Sigmoid colon (tissue), 7 donors: Measurements from ENCODE around the gene SGSM1. TPM values are rescaled to one million over a fixed set of nuclear protein-coding genes. Genes with fewer than 3 reads are reported as not detected.

Experiments
- DNase-seq: peaks from one replicate; pipeline ENCODE4 v3.0.0-alpha.2; 2019
- H3K27ac ChIP-seq, 4 donors: fragments of 200-600 bp; sonication (generic); one replicate each; pipeline ENCODE4 v1.5.1; 2016 to 2019; ENCODE audit warnings: mild to moderate bottlenecking in 1 of 4
- H3K27me3 ChIP-seq, 3 donors: fragments of 200-600 bp; sonication (generic); one replicate each; pipeline ENCODE4 v1.5.1; 2019; ENCODE audit warnings: mild to moderate bottlenecking in 1 of 3
- H3K36me3 ChIP-seq, 4 donors: fragments of 200-600 bp; sonication (generic); one replicate each; pipeline ENCODE4 v1.5.1; 2016 to 2019
- H3K4me1 ChIP-seq, 4 donors: fragments of 200-600 bp; sonication (generic); one replicate each; pipeline ENCODE4 v1.5.1; 2017 to 2019
- H3K4me3 ChIP-seq, 4 donors: fragments of 200-600 bp; sonication (generic); one replicate each; pipeline ENCODE4 v1.5.1; 2017 to 2019; ENCODE audit warnings: mild to moderate bottlenecking in 2 of 4, moderate library complexity in 1 of 4
- H3K9me3 ChIP-seq, 4 donors: fragments of 200-600 bp in 3 of 4; sonication (generic) in 3 of 4; one replicate each; pipeline versions ENCODE4 v1.5.1 to v1.6.1; 2013 to 2019
- EP300 ChIP-seq, 4 donors: sonication (generic); formaldehyde crosslinking; IDR thresholded peaks; one replicate each; pipeline ENCODE4 v1.6.1; 2017; ENCODE audit warnings: antibody characterized with exemption in 4 of 4
- POLR2A ChIP-seq, 2 donors: fragments of 450-650 bp; IDR thresholded peaks; one replicate each; pipeline ENCODE4 v1.6.1; 2016; ENCODE audit warnings: antibody characterized with exemption in 2 of 2, mild to moderate bottlenecking in 2 of 2, moderate library complexity in 2 of 2
- POLR2AphosphoS5 ChIP-seq, 4 donors: sonication (generic); formaldehyde crosslinking; IDR thresholded peaks; one replicate each; pipeline ENCODE4 v1.6.1; 2017; ENCODE audit warnings: antibody characterized with exemption in 4 of 4
- WGBS, 2 donors: extraction: QIAGEN DNeasy Blood & Tissue Kit; methylation state at CpG; one replicate each; pipeline ENCODE4 v1.1.7; 2013; 5-methylcytosine and 5-hydroxymethylcytosine counted together
- intact Hi-C: fragments of 100-400 bp; cut with DNase I; formaldehyde crosslinking; loops from one replicate; pipeline ENCODE4 v1.15.1; 2023
- polyA plus RNA-seq, 3 donors: library from polyadenylated mRNA; stranded (reverse); fragments of 200-250 nt; gene quantifications; one replicate each; pipeline ENCODE4 v1.2.3, GENCODE V29; 2013
- total RNA-seq, 4 donors: library from RNA; depleted of rRNA; stranded (reverse); fragments of >200 nt; gene quantifications; one replicate each; pipeline ENCODE4 v1.1.0, GENCODE V29; 2016
- TF ChIP-seq, protein P1 (sequence below), 4 experiments: fragments of 450-650 bp in 3 of 4; fragments of 200-600 bp in 1 of 4; IDR thresholded peaks; one replicate each; pipeline ENCODE4 v1.5.1; 2016 to 2019; ENCODE audit warnings: antibody characterized with exemption in 4 of 4, mild to moderate bottlenecking in 3 of 4, moderate library complexity in 2 of 4
- donor health status: healthy with polysubstance abuse.
- donor health status: Bipolar disorder and iron deficiency.
- donor health status: healthy.

SGSM1 gene
- total and polyA plus RNA-seq, 7 donors = 0.46 to 3.6 (median 2.3) TPM

DNA sequence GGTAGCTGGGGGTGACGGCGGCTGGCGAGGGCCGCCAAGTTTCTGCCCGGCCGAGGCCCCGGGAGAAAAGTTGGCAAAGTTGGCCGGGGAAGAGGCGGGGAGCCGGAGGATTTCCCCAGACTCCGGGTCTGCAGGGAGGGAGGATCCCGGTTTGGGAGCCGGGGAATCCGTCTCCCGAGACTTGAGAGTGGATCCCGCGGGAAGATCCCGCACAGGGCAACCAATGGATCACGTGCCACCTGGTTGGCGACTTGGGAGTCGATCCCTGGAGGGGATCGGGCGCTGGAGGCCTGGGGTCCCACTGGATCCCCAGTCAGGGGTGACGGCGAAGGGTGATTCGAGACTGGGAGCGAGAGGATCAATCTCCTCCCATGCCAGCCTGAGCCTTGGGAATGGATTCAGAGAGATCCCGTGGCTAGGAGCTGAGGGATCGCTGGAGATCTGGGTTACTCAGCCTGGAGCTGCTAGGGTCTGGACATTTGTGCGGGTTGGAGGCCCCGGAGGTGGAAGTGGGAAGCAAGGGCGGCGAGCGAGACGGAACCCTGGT, 146.9 kb downstream of the SGSM1 start:
- TF ChIP-seq POLR2AphosphoS5 (IDR thresholded peaks at IDR 0.05) (peak in 2 of 4 donors; percentile 35 to 52), POLR2A (IDR thresholded peaks at IDR 0.05) (no peak)
- peak overlapping the region; percentile 59 to 79 (median 76) for H3K4me3 ChIP-seq
- no peaks in the 10 kb centered on the region for H3K36me3 ChIP-seq
- intact Hi-C loops = loop anchor here (1.0 to 2.0 kb wide), 2 partner anchors 58 to 95 kb away; no protein-coding TSS in a partner anchor
- H3K27ac ChIP-seq = peak overlapping the region; percentile 68 to 77 (median 71)
- no peaks in the 10 kb centered on the region for H3K9me3 ChIP-seq
- peak; percentile 78 for DNase-seq
- peaks cover 0 to 10% (median 0%) of the 10 kb centered on the region in 3 donors for H3K27me3 ChIP-seq
- 0 to 2% methylated on average over 35 of the region's 35 CpGs for WGBS, 2 donors
- H3K4me1 ChIP-seq = peaks cover 0 to 17% (median 9%) of the 10 kb centered on the region in 4 donors

DNA sequence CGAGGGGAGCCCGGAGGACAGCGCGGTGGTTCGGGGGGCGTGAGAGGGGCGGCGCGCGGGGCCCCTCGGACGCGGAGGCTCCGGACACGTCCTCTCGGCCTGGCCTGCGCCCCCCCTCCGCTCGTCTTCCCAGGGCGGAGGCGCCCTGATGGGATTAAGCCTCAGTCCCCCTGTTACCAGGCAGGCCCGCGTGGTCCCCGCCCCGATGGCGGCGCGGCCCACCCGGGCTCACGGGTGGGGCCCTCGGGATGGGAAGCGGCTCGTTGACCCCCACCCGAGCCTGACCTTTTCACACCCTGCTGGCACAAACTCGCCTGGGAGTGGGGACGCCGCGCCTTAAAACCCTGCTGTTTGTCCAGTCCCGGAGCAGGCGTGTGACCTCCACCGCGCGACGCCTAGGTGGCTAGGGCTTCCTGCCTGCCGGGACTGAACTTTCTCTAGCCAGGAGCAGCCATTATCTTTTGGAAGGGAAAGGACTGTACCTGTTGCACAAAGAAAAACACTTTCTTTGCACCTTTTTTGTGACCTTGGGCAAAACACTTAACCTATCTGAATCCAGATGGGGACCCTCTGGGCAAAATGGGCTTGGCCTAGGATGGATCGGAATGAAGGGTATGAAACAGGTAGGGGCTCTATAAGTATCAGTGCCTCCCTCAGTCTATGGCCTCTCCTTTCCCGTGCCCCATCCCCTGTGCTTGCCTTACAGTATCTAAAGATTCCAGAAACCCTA, 147.5 kb downstream of the SGSM1 start:
- Histone ChIP-seq H3K9me3 (no peaks in the 10 kb centered on the region), H3K4me3 (peak overlapping the region; percentile 59 to 79 (median 76)), H3K27me3 (peaks cover 0 to 10% (median 0%) of the 10 kb centered on the region in 3 donors), H3K4me1 (peaks cover 0 to 17% (median 9%) of the 10 kb centered on the region in 4 donors), H3K27ac (peak overlapping the region; percentile 68 to 77 (median 71)), H3K36me3 (no peaks in the 10 kb centered on the region)
- TF ChIP-seq POLR2A (IDR thresholded peaks at IDR 0.05) (no peak), EP300 (IDR thresholded peaks at IDR 0.05) (no peak), POLR2AphosphoS5 (IDR thresholded peaks at IDR 0.05) (no peak)
- TF ChIP-seq, protein P1, sequence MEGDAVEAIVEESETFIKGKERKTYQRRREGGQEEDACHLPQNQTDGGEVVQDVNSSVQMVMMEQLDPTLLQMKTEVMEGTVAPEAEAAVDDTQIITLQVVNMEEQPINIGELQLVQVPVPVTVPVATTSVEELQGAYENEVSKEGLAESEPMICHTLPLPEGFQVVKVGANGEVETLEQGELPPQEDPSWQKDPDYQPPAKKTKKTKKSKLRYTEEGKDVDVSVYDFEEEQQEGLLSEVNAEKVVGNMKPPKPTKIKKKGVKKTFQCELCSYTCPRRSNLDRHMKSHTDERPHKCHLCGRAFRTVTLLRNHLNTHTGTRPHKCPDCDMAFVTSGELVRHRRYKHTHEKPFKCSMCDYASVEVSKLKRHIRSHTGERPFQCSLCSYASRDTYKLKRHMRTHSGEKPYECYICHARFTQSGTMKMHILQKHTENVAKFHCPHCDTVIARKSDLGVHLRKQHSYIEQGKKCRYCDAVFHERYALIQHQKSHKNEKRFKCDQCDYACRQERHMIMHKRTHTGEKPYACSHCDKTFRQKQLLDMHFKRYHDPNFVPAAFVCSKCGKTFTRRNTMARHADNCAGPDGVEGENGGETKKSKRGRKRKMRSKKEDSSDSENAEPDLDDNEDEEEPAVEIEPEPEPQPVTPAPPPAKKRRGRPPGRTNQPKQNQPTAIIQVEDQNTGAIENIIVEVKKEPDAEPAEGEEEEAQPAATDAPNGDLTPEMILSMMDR (IDR thresholded peaks at IDR 0.05) = no peak
- peak; percentile 69 for DNase-seq
- intact Hi-C loops = loop anchor here (2.0 kb wide), 1 partner anchor 59 kb away; no protein-coding TSS in a partner anchor
- 3 to 11% methylated on average over 47 of the region's 47 CpGs for WGBS, 2 donors

DNA sequence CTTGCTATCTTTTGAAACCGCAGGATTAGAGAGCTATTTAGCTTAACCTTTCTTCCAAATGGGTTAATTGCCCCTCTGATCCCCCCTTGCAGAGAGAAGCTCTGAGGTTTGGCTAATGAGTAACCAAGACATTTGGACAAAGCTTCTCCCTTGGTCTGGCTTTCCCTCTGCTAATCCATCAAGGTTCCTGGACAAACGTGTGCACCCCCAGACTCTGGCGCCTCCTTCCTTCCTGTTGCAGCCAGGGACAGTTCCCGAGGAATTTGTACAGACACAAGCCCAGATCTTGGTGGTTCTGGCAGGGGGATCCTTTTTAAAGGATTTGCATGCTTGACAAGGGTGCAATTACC, 148.1 kb downstream of the SGSM1 start:
- peaks cover 0 to 9% (median 0%) of the 10 kb centered on the region in 3 donors for H3K27me3 ChIP-seq
- DNase-seq = no peak
- TF ChIP-seq, protein P1 (IDR thresholded peaks at IDR 0.05) = no peak
- TF ChIP-seq EP300 (IDR thresholded peaks at IDR 0.05) (no peak), POLR2AphosphoS5 (IDR thresholded peaks at IDR 0.05) (no peak), POLR2A (IDR thresholded peaks at IDR 0.05) (no peak)
- H3K4me3 ChIP-seq = peak overlapping the region in 1 of 4 donors; percentile 76
- no peaks in the 10 kb centered on the region for H3K36me3 ChIP-seq
- peak overlapping the region in 3 of 4 donors; percentile 69 to 77 (median 73) for H3K27ac ChIP-seq
- H3K4me1 ChIP-seq = peaks cover 0 to 17% (median 9%) of the 10 kb centered on the region in 4 donors
- 19 to 47% methylated on average over 4 of the region's 4 CpGs for WGBS, 2 donors
- intact Hi-C loops = no loop called here
- no peaks in the 10 kb centered on the region for H3K9me3 ChIP-seq

DNA sequence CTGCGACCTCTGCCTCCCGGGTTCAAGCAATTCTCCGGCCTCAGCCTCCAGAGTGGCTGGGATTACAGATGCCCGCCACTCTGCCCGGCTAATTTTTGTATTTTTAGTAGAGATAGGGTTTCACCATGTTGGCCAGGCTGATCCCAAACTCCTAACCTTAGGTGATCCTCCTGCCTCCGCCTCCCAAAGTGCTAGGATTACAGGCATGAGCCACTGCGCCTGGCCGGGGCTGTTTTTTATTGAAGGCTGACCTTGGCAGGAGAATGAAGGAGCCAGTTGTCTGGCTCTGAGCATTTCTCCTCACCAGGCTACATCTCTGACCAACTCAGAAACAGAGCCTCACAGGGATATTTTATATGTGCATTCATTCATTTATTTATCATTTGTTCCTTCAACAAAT, 148.8 kb downstream of the SGSM1 start:
- H3K27ac ChIP-seq = no peak overlapping the region
- WGBS, 2 donors = 77 to 90% methylated on average over 8 of the region's 8 CpGs

More for the DNA sequence above, 148.8 kb downstream of the SGSM1 start:
- no peaks in the 10 kb centered on the region for H3K9me3 ChIP-seq
- H3K4me3 ChIP-seq = no peak overlapping the region
- no peak for DNase-seq
- intact Hi-C loops = no loop called here
- H3K36me3 ChIP-seq = no peaks in the 10 kb centered on the region
- peaks cover 0 to 4% (median 0%) of the 10 kb centered on the region in 3 donors for H3K27me3 ChIP-seq
- TF ChIP-seq POLR2A (IDR thresholded peaks at IDR 0.05) (no peak), POLR2AphosphoS5 (IDR thresholded peaks at IDR 0.05) (no peak), EP300 (IDR thresholded peaks at IDR 0.05) (no peak)
- TF ChIP-seq, protein P1 (IDR thresholded peaks at IDR 0.05) = no peak
- peaks cover 0 to 17% (median 9%) of the 10 kb centered on the region in 4 donors for H3K4me1 ChIP-seq
